HepG2 (cell line): Measurements from ENCODE around the gene USP34. TPM values are rescaled to one million over a fixed set of nuclear protein-coding genes. Genes with fewer than 3 reads are reported as not detected.

ENCODE experiments used
- AGO1 ChIP-seq: fragments of 200-400 bp; formaldehyde crosslinking; IDR thresholded peaks from 2 replicates; pipeline ENCODE4 v1.6.1; 2017; ENCODE audit warnings: mild to moderate bottlenecking, low read depth, low read length, moderate library complexity; ENCODE audit not compliant: poor library complexity, severe bottlenecking
- CC2D1A ChIP-seq: sonication (generic); formaldehyde crosslinking; IDR thresholded peaks from 2 replicates; pipeline ENCODE4 v1.8.1; 2023; ENCODE audit warnings: mild to moderate bottlenecking, missing genetic modification reagents
- CEBPG ChIP-seq: IDR thresholded peaks from 2 replicates; pipeline ENCODE4 v1.6.1; 2016
- FLYWCH1 ChIP-seq: sonication (generic); formaldehyde crosslinking; IDR thresholded peaks from 2 replicates; pipeline ENCODE4 v1.8.1; 2023; ENCODE audit warnings: mild to moderate bottlenecking, missing genetic modification reagents
- FOXA1 ChIP-seq, 2 experiments: fragments of 450-650 bp in 1 of 2; sonication (generic) in 1 of 2; formaldehyde crosslinking in 1 of 2; IDR thresholded peaks; 2 replicates each; pipeline versions ENCODE4 v1.4.0 to v1.6.1; 2016 to 2020; ENCODE audit warnings: missing genetic modification reagents in 1 of 2
- LCORL ChIP-seq, 2 experiments: fragments of 450-650 bp in 1 of 2; sonication (generic) in 1 of 2; formaldehyde crosslinking in 1 of 2; IDR thresholded peaks; 2 replicates each; pipeline versions ENCODE4 v1.5.0 to v1.6.1; 2017 to 2020; ENCODE audit warnings: antibody characterized with exemption in 1 of 2, missing genetic modification reagents in 1 of 2
- MIXL1 ChIP-seq: IDR thresholded peaks from 2 replicates; pipeline ENCODE4 v1.6.1; 2016
- NR3C1 ChIP-seq: sonication (generic); formaldehyde crosslinking; IDR thresholded peaks from 2 replicates; pipeline ENCODE4 v1.4.0; 2020; ENCODE audit warnings: missing genetic modification reagents
- RARG ChIP-seq: sonication (generic); formaldehyde crosslinking; IDR thresholded peaks from 2 replicates; pipeline ENCODE4 v1.4.0; 2020; ENCODE audit warnings: low read depth, mild to moderate bottlenecking, missing genetic modification reagents
- SAP130 ChIP-seq: IDR thresholded peaks from 2 replicates; pipeline ENCODE4 v1.6.1; 2016; ENCODE audit warnings: low read depth
- SOX5 ChIP-seq: IDR thresholded peaks from 2 replicates; pipeline ENCODE4 v1.6.1; 2016; ENCODE audit warnings: borderline replicate concordance
- TBL1XR1 ChIP-seq: fragments of 150-350 bp; IDR thresholded peaks from 2 replicates; pipeline ENCODE4 v1.6.1; 2014; ENCODE audit warnings: borderline replicate concordance, low read length; ENCODE audit not compliant: partially characterized antibody
- TCF12 ChIP-seq, 2 experiments: fragments of 450-650 bp in 1 of 2; sonication (generic) in 1 of 2; formaldehyde crosslinking in 1 of 2; IDR thresholded peaks; 2 replicates each; pipeline versions ENCODE4 v1.6.1 to v1.8.0; 2017 to 2022; ENCODE audit warnings: antibody characterized with exemption in 1 of 2, mild to moderate bottlenecking in 1 of 2, missing genetic modification reagents in 1 of 2, moderate library complexity in 1 of 2
- TCF7 ChIP-seq: sonication (generic); IDR thresholded peaks from 2 replicates; pipeline ENCODE4 v1.6.1; 2016; ENCODE audit warnings: antibody characterized with exemption, low read depth
- YEATS4 ChIP-seq: sonication (generic); formaldehyde crosslinking; IDR thresholded peaks from 2 replicates; pipeline ENCODE4 v1.4.0; 2020; ENCODE audit warnings: missing genetic modification reagents, borderline replicate concordance
- ZIK1 ChIP-seq: sonication (generic); formaldehyde crosslinking; IDR thresholded peaks from 2 replicates; pipeline ENCODE4 v1.5.0; 2020; ENCODE audit warnings: mild to moderate bottlenecking, low read depth, missing genetic modification reagents, borderline replicate concordance
- ZNF431 ChIP-seq: sonication (generic); formaldehyde crosslinking; IDR thresholded peaks from 2 replicates; pipeline ENCODE4 v1.9.0; 2022; ENCODE audit warnings: missing genetic modification reagents, low read depth, mild to moderate bottlenecking, borderline replicate concordance
- ZNF510 ChIP-seq: sonication (generic); formaldehyde crosslinking; IDR thresholded peaks from 2 replicates; pipeline ENCODE4 v1.4.0; 2020; ENCODE audit warnings: low read depth, mild to moderate bottlenecking, missing genetic modification reagents
- ZNF552 ChIP-seq: sonication (generic); formaldehyde crosslinking; IDR thresholded peaks from 2 replicates; pipeline ENCODE4 v1.9.0; 2022; ENCODE audit warnings: missing genetic modification reagents, mild to moderate bottlenecking, borderline replicate concordance
- ZNF788 ChIP-seq: sonication (generic); formaldehyde crosslinking; IDR thresholded peaks from 2 replicates; pipeline ENCODE4 v1.5.0; 2020; ENCODE audit warnings: mild to moderate bottlenecking, missing genetic modification reagents, borderline replicate concordance
- ZZZ3 ChIP-seq: sonication (generic); formaldehyde crosslinking; IDR thresholded peaks from 2 replicates; pipeline ENCODE4 v1.4.0; 2020; ENCODE audit warnings: missing genetic modification reagents, mild to moderate bottlenecking, borderline replicate concordance
- polyA plus RNA-seq, 8 experiments: library from polyadenylated mRNA; depleted of rRNA in 3 of 8; stranded (reverse) in 7 of 8; unstranded in 1 of 8; fragments of >200 nt; fragmentation: Illumina TruSeq in 4 of 8; extraction: Trizol in 4 of 8; gene quantifications; 2 replicates each; pipeline versions ENCODE4 v1.2.1 to v1.2.3, GENCODE V29; 2011 to 2016; ENCODE audit warnings: low read depth in 4 of 8, missing spikeins in 1 of 8, mixed read lengths in 1 of 8; ENCODE audit not compliant: insufficient read depth in 1 of 8
- total RNA-seq, 5 experiments: library from RNA; depleted of rRNA; stranded (reverse); fragments of >200 nt; fragmentation: Illumina TruSeq; extraction: Trizol; gene quantifications; 2 replicates each; pipeline ENCODE4 v1.2.3, GENCODE V29; 2016; ENCODE audit warnings: low read depth in 1 of 5
- TF ChIP-seq, protein P1 (sequence below): sonication (generic); formaldehyde crosslinking; IDR thresholded peaks from 2 replicates; pipeline ENCODE4 v1.9.0; 2022; ENCODE audit warnings: missing genetic modification reagents, mild to moderate bottlenecking, borderline replicate concordance
- TF ChIP-seq, protein P2 (sequence below): sonication (generic); formaldehyde crosslinking; IDR thresholded peaks from 2 replicates; pipeline ENCODE4 v1.4.0; 2020; ENCODE audit warnings: missing genetic modification reagents, mild to moderate bottlenecking, borderline replicate concordance
- TF ChIP-seq, protein P3 (sequence below): IDR thresholded peaks from 2 replicates; pipeline ENCODE4 v1.6.1; 2016; ENCODE audit warnings: low read depth, control low read depth

USP34 gene
- total and polyA plus RNA-seq, 2 of the 13 experiments (the other 11 are each of a cell fraction or from before 2014, with no cell fraction given), result 99.2 to 100 TPM

DNA sequence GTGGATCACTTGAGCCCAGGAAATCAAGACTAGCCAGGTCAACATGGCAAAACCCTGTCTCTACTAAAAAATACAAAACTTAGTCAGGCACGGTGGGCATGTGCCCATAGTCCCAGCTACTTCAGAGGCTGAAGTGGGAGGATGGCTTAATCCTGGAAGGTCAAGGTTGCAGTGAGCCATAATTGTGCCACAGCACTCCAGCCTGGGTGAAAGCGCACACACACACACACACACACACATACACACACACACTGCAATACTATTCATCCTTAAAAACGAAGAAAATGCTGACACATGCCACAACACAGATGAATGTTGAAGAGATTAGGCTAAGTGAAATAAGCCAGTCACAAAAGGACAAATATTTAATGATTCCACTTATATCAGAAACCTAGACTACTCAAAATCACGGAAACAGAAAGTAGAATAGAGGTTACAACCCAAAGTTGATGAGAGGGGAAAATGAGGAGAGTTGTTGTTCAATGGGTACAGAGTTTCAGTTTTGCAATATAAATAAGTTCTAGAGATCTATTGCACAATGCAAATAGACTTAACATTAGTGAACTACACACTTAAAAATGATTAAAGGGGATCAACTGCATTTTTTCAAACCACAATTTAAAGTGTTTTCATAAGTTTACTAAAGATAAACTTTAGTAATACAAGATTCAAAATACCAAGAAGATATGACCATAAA is 114.5 kb downstream of the USP34 start (continued):
- TF ChIP-seq ZZZ3 (no peak), FLYWCH1 (CRISPR knock-in tag) (no peak), SOX5 (CRISPR knock-in tag) (0 out of 2 replicates have a peak, but pooled peaks have one; percentile 2), TBL1XR1 (no peak), ZNF788 (CRISPR knock-in tag) (no peak), ZNF552 (CRISPR knock-in tag) (no peak), SAP130 (CRISPR knock-in tag) (no peak), ZNF510 (CRISPR knock-in tag) (no peak), MIXL1 (CRISPR knock-in tag) (no peak), LCORL (IDR thresholded peaks at IDR 0.05) (no peak), LCORL (CRISPR knock-in tag; IDR thresholded peaks at IDR 0.05) (no peak), AGO1 (no peak), NR3C1 (no peak), CC2D1A (CRISPR knock-in tag) (no peak), FOXA1 (IDR thresholded peaks at IDR 0.05) (no peak; the same call in 1 of the 2 replicates), FOXA1 (CRISPR knock-in tag; IDR thresholded peaks at IDR 0.05) (peak; percentile 48; the same call in 1 of the 2 replicates), CEBPG (CRISPR knock-in tag) (peak; percentile 62; the same call in 1 of the 2 replicates), TCF7 (peak; percentile 19; the same call in 1 of the 2 replicates), RARG (CRISPR knock-in tag) (no peak), ZIK1 (CRISPR knock-in tag) (no peak), YEATS4 (CRISPR knock-in tag) (no peak), ZNF431 (CRISPR knock-in tag) (no peak), TCF12 (IDR thresholded peaks at IDR 0.05) (no peak), TCF12 (CRISPR knock-in tag; IDR thresholded peaks at IDR 0.05) (no peak)
- TF ChIP-seq, protein P1, sequence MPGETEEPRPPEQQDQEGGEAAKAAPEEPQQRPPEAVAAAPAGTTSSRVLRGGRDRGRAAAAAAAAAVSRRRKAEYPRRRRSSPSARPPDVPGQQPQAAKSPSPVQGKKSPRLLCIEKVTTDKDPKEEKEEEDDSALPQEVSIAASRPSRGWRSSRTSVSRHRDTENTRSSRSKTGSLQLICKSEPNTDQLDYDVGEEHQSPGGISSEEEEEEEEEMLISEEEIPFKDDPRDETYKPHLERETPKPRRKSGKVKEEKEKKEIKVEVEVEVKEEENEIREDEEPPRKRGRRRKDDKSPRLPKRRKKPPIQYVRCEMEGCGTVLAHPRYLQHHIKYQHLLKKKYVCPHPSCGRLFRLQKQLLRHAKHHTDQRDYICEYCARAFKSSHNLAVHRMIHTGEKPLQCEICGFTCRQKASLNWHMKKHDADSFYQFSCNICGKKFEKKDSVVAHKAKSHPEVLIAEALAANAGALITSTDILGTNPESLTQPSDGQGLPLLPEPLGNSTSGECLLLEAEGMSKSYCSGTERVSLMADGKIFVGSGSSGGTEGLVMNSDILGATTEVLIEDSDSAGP (CRISPR knock-in tag), result no peak
- TF ChIP-seq, protein P2, sequence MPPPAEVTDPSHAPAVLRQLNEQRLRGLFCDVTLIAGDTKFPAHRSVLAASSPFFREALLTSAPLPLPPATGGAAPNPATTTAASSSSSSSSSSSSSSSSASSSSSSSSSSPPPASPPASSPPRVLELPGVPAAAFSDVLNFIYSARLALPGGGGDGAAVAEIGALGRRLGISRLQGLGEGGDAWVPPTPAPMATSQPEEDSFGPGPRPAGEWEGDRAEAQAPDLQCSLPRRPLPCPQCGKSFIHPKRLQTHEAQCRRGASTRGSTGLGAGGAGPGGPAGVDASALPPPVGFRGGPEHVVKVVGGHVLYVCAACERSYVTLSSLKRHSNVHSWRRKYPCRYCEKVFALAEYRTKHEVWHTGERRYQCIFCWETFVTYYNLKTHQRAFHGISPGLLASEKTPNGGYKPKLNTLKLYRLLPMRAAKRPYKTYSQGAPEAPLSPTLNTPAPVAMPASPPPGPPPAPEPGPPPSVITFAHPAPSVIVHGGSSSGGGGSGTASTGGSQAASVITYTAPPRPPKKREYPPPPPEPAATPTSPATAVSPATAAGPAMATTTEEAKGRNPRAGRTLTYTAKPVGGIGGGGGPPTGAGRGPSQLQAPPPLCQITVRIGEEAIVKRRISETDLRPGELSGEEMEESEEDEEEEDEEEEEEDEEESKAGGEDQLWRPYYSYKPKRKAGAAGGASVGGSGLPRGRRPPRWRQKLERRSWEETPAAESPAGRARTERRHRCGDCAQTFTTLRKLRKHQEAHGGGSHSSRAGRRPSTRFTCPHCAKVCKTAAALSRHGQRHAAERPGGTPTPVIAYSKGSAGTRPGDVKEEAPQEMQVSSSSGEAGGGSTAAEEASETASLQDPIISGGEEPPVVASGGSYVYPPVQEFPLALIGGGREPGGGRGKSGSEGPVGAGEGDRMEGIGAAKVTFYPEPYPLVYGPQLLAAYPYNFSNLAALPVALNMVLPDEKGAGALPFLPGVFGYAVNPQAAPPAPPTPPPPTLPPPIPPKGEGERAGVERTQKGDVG, result peak; percentile 31; the same call in 1 of the 2 replicates
- TF ChIP-seq, protein P3, sequence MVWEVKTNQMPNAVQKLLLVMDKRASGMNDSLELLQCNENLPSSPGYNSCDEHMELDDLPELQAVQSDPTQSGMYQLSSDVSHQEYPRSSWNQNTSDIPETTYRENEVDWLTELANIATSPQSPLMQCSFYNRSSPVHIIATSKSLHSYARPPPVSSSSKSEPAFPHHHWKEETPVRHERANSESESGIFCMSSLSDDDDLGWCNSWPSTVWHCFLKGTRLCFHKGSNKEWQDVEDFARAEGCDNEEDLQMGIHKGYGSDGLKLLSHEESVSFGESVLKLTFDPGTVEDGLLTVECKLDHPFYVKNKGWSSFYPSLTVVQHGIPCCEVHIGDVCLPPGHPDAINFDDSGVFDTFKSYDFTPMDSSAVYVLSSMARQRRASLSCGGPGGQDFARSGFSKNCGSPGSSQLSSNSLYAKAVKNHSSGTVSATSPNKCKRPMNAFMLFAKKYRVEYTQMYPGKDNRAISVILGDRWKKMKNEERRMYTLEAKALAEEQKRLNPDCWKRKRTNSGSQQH (CRISPR knock-in tag), result no peak
